GM23248 (cell line): ENCODE data around the gene SLIT3.

Source experiments
- EZH2 ChIP-seq: fragments of 200-600 bp; sonication (generic); IDR thresholded peaks from 2 replicates; pipeline ENCODE4 v1.6.1; 2018; ENCODE audit warnings: antibody characterized with exemption, mild to moderate bottlenecking; ENCODE audit not compliant: insufficient read depth, poor library complexity, severe bottlenecking
- EZH2phosphoT487 ChIP-seq: fragments of 200-600 bp; sonication (generic); IDR thresholded peaks from 2 replicates; pipeline ENCODE4 v1.6.1; 2018; ENCODE audit warnings: antibody characterized with exemption, moderate library complexity, mild to moderate bottlenecking, low read depth; ENCODE audit not compliant: insufficient read depth

DNA sequence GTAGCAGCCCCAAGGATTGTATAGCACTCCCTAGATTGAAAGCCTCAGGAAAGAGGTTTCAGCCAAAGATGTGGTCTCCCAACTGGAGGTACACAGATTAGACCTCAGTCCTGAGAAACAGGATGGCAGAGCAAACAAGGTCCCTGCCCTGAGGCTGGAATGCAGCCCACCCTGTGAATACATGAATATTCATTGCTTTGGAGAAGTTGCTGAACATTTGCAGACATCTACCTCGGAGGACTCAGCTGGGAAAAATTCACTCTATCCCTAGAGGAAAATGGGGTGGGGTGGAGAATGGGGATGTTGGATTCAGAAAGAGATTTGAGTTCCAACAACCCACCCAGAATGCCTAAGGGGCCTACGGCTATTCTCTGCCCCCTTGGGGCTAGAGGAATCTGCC, 129.4 kb downstream of the SLIT3 start:
- TF ChIP-seq EZH2 = no peak
- TF ChIP-seq EZH2phosphoT487 = no peak
